ENCODE data around the gene EVC2.
"Not testable (repeated sequence)": the region's sequence is repeated elsewhere in the genome, so short reads cannot be mapped to it uniquely, and the experiment has no call there.

The EVC2 gene

DNA sequence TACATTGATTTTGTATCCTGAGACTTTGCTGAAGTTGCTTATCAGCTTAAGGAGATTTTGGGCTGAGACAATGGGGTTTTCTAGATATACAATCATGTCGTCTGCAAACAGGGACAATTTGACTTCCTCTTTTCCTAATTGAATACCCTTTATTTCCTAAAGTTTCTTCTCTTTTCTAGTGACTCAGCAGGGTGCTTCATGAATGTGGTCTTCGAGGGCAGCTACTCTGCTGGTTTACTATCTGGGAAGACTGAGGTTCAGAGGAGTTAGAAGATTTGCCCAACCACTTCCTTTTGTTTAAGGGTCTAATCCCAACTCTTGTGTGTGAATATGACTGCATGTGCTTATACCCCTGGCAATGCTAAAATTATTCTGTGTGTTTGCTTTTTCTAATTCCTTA, 20.1 kb upstream of the EVC2 start:
- H4K8ac ChIP-seq (ENCODE audit: low read depth, low read length); H2AFZ ChIP-seq (ENCODE audit: low read length); H3K27ac ChIP-seq (replicated peaks; ENCODE audit: low read length); H3K14ac ChIP-seq (ENCODE audit: low read length); H2AK5ac ChIP-seq (ENCODE audit: low read depth, low read length); H3K9me3 ChIP-seq (replicated peaks in 1 of 2; ENCODE audit: control insufficient read depth in 2 of 2, insufficient read depth in 1 of 2, low read depth in 1 of 2, low read length in 2 of 2); H3K9ac ChIP-seq (ENCODE audit: low read depth, low read length, poor library complexity); H3K79me1 ChIP-seq (ENCODE audit: low read depth, low read length); H4K91ac ChIP-seq (ENCODE audit: low read depth, low read length, poor library complexity); H2BK5ac ChIP-seq (ENCODE audit: low read length); H2BK12ac ChIP-seq (ENCODE audit: low read length); H3K27me3 ChIP-seq (ENCODE audit: control insufficient read depth in 3 of 3, insufficient read depth in 3 of 3, low read depth in 1 of 3, low read length in 3 of 3); H2BK15ac ChIP-seq (ENCODE audit: low read length); H3K4me2 ChIP-seq (ENCODE audit: insufficient read depth, low read length, poor library complexity, severe bottlenecking); H3K4me3 ChIP-seq (ENCODE audit: low read length in 2 of 2); H3K4me1 ChIP-seq (ENCODE audit: control insufficient read depth in 2 of 2, insufficient read depth in 1 of 2, low read depth in 1 of 2, low read length in 2 of 2); H3K23ac ChIP-seq (ENCODE audit: low read depth, low read length, poor library complexity); H3K4ac ChIP-seq (ENCODE audit: low read length); DNase-seq (ENCODE audit: low spot score); H2BK120ac ChIP-seq (ENCODE audit: low read depth, low read length); H3K18ac ChIP-seq (ENCODE audit: low read length): not testable (repeated sequence)
- WGBS, 2 donors (ENCODE audit: extremely low coverage in 2 of 2, insufficient read length in 2 of 2, insufficient replicate concordance in 1 of 2): no CpG with 5 or more reads among the region's 2 CpGs
- peaks cover 6 to 42% of the 10 kb centered on the region in 2 donors for H3K36me3 ChIP-seq (replicated peaks in 1 of 2; ENCODE audit: control insufficient read depth in 2 of 2, insufficient read depth in 2 of 2, low read length in 2 of 2)

DNA sequence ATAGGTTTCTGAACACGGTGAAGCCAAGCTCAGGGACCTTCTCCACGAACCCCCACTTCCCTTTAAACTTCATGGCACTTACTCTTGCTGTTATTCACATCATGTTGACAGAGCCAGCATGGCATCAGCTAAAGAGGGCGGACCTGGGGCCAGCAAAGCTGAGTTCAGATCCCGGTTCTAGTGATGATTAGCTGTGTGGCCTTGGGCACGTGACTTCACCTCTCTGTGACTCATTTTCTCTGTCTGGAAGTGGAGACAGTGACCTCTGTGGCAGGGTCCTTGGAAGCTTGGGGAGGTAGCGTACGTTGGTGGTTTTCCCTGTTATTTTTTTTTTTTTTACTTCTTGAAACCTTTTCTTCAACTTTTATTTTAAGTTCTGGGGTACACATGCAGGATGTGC, 16.0 kb upstream of the EVC2 start:
- Histone ChIP-seq H3K4me1 (ENCODE audit: control insufficient read depth in 2 of 2, insufficient read depth in 1 of 2, low read depth in 1 of 2, low read length in 2 of 2) (no peaks in the 10 kb centered on the region), H4K8ac (ENCODE audit: low read depth, low read length) (no peak overlapping the region), H3K18ac (ENCODE audit: low read length) (no peak overlapping the region), H4K91ac (ENCODE audit: low read depth, low read length, poor library complexity) (no peak overlapping the region), H3K4ac (ENCODE audit: low read length) (no peak overlapping the region), H3K79me1 (ENCODE audit: low read depth, low read length) (no peaks in the 10 kb centered on the region), H3K23ac (ENCODE audit: low read depth, low read length, poor library complexity) (no peak overlapping the region), H2BK5ac (ENCODE audit: low read length) (no peak overlapping the region), H3K9ac (ENCODE audit: low read depth, low read length, poor library complexity) (no peak overlapping the region), H2AFZ (ENCODE audit: low read length) (no peak overlapping the region), H3K27ac (replicated peaks; ENCODE audit: low read length) (no peak overlapping the region), H2AK5ac (ENCODE audit: low read depth, low read length) (no peak overlapping the region), H3K9me3 (replicated peaks in 1 of 2; ENCODE audit: control insufficient read depth in 2 of 2, insufficient read depth in 1 of 2, low read depth in 1 of 2, low read length in 2 of 2) (peaks cover 0 to 5% of the 10 kb centered on the region in 2 donors), H3K14ac (ENCODE audit: low read length) (no peak overlapping the region), H2BK120ac (ENCODE audit: low read depth, low read length) (no peak overlapping the region), H2BK15ac (ENCODE audit: low read length) (no peak overlapping the region), H3K4me2 (ENCODE audit: insufficient read depth, low read length, poor library complexity, severe bottlenecking) (no peak overlapping the region), H2BK12ac (ENCODE audit: low read length) (no peak overlapping the region), H3K4me3 (ENCODE audit: low read length in 2 of 2) (no peak overlapping the region), H3K27me3 (ENCODE audit: control insufficient read depth in 3 of 3, insufficient read depth in 3 of 3, low read depth in 1 of 3, low read length in 3 of 3) (no peaks in the 10 kb centered on the region), H3K36me3 (replicated peaks in 1 of 2; ENCODE audit: control insufficient read depth in 2 of 2, insufficient read depth in 2 of 2, low read length in 2 of 2) (peaks cover 4 to 17% of the 10 kb centered on the region in 2 donors)
- no CpG with 5 or more reads among the region's 7 CpGs for WGBS, 2 donors (ENCODE audit: extremely low coverage in 2 of 2, insufficient read length in 2 of 2, insufficient replicate concordance in 1 of 2)
- no peak for DNase-seq (ENCODE audit: low spot score)

- DNase-seq (ENCODE audit: low spot score): no peak
- peaks cover 0 to 2% of the 10 kb centered on the region in 2 donors for H3K4me1 ChIP-seq (ENCODE audit: control insufficient read depth in 2 of 2, insufficient read depth in 1 of 2, low read depth in 1 of 2, low read length in 2 of 2)
- H2AFZ ChIP-seq (ENCODE audit: low read length): no peak overlapping the region
Measured at GRCh38 chr4:5722328-5722727, 14.0 kb upstream of the EVC2 start.

GRCh38 chr4:5721923-5722322, 13.6 kb upstream of the EVC2 start:
- no peak overlapping the region for H3K4me3 ChIP-seq (ENCODE audit: low read length in 2 of 2)
- no peak overlapping the region for H3K4ac ChIP-seq (ENCODE audit: low read length)
- no peak overlapping the region for H3K14ac ChIP-seq (ENCODE audit: low read length)
- H2AFZ ChIP-seq (ENCODE audit: low read length): no peak overlapping the region
- H2BK15ac ChIP-seq (ENCODE audit: low read length): no peak overlapping the region
- no peak overlapping the region for H3K23ac ChIP-seq (ENCODE audit: low read depth, low read length, poor library complexity)
- H3K79me1 ChIP-seq (ENCODE audit: low read depth, low read length): no peaks in the 10 kb centered on the region
- DNase-seq (ENCODE audit: low spot score): no peak
- H2BK120ac ChIP-seq (ENCODE audit: low read depth, low read length): no peak overlapping the region
- no peak overlapping the region for H3K18ac ChIP-seq (ENCODE audit: low read length)
- H3K9ac ChIP-seq (ENCODE audit: low read depth, low read length, poor library complexity): no peak overlapping the region
- no peak overlapping the region for H4K8ac ChIP-seq (ENCODE audit: low read depth, low read length)
- H2BK12ac ChIP-seq (ENCODE audit: low read length): no peak overlapping the region
- no peaks in the 10 kb centered on the region for H3K27me3 ChIP-seq (ENCODE audit: control insufficient read depth in 3 of 3, insufficient read depth in 3 of 3, low read depth in 1 of 3, low read length in 3 of 3)
- no peak overlapping the region for H4K91ac ChIP-seq (ENCODE audit: low read depth, low read length, poor library complexity)
- H2BK5ac ChIP-seq (ENCODE audit: low read length): no peak overlapping the region
- peaks cover 0 to 2% of the 10 kb centered on the region in 2 donors for H3K4me1 ChIP-seq (ENCODE audit: control insufficient read depth in 2 of 2, insufficient read depth in 1 of 2, low read depth in 1 of 2, low read length in 2 of 2)
- H3K9me3 ChIP-seq (replicated peaks in 1 of 2; ENCODE audit: control insufficient read depth in 2 of 2, insufficient read depth in 1 of 2, low read depth in 1 of 2, low read length in 2 of 2): peaks cover 0 to 5% of the 10 kb centered on the region in 2 donors
- no peak overlapping the region for H2AK5ac ChIP-seq (ENCODE audit: low read depth, low read length)
- H3K4me2 ChIP-seq (ENCODE audit: insufficient read depth, low read length, poor library complexity, severe bottlenecking): no peak overlapping the region
- H3K27ac ChIP-seq (replicated peaks; ENCODE audit: low read length): no peak overlapping the region
- H3K36me3 ChIP-seq (replicated peaks in 1 of 2; ENCODE audit: control insufficient read depth in 2 of 2, insufficient read depth in 2 of 2, low read length in 2 of 2): peaks cover 3 to 15% of the 10 kb centered on the region in 2 donors
- WGBS, 2 donors (ENCODE audit: extremely low coverage in 2 of 2, insufficient read length in 2 of 2, insufficient replicate concordance in 1 of 2): no CpG with 5 or more reads among the region's 5 CpGs

More at GRCh38 chr4:5722328-5722727, 14.0 kb upstream of the EVC2 start:
- Histone ChIP-seq H3K14ac (ENCODE audit: low read length) (no peak overlapping the region), H2BK5ac (ENCODE audit: low read length) (no peak overlapping the region), H3K9ac (ENCODE audit: low read depth, low read length, poor library complexity) (no peak overlapping the region), H3K27ac (replicated peaks; ENCODE audit: low read length) (no peak overlapping the region), H3K4ac (ENCODE audit: low read length) (no peak overlapping the region), H2AK5ac (ENCODE audit: low read depth, low read length) (no peak overlapping the region), H3K36me3 (replicated peaks in 1 of 2; ENCODE audit: control insufficient read depth in 2 of 2, insufficient read depth in 2 of 2, low read length in 2 of 2) (peaks cover 3 to 15% of the 10 kb centered on the region in 2 donors), H3K4me2 (ENCODE audit: insufficient read depth, low read length, poor library complexity, severe bottlenecking) (no peak overlapping the region), H2BK12ac (ENCODE audit: low read length) (no peak overlapping the region), H4K91ac (ENCODE audit: low read depth, low read length, poor library complexity) (no peak overlapping the region), H3K18ac (ENCODE audit: low read length) (no peak overlapping the region), H3K79me1 (ENCODE audit: low read depth, low read length) (no peaks in the 10 kb centered on the region), H3K4me3 (ENCODE audit: low read length in 2 of 2) (no peak overlapping the region), H3K23ac (ENCODE audit: low read depth, low read length, poor library complexity) (no peak overlapping the region), H4K8ac (ENCODE audit: low read depth, low read length) (no peak overlapping the region), H2BK15ac (ENCODE audit: low read length) (no peak overlapping the region), H3K27me3 (ENCODE audit: control insufficient read depth in 3 of 3, insufficient read depth in 3 of 3, low read depth in 1 of 3, low read length in 3 of 3) (no peaks in the 10 kb centered on the region), H3K9me3 (replicated peaks in 1 of 2; ENCODE audit: control insufficient read depth in 2 of 2, insufficient read depth in 1 of 2, low read depth in 1 of 2, low read length in 2 of 2) (peaks cover 0 to 5% of the 10 kb centered on the region in 2 donors), H2BK120ac (ENCODE audit: low read depth, low read length) (no peak overlapping the region)
- no CpG with 5 or more reads among the region's 4 CpGs for WGBS, 2 donors (ENCODE audit: extremely low coverage in 2 of 2, insufficient read length in 2 of 2, insufficient replicate concordance in 1 of 2)

Measured in neuronal stem cell (in vitro differentiated cells).